WTC11 (cell line): ENCODE results near the gene RPS6KA4.

Experiments used
- ATF3 ChIP-seq: sonication (generic); formaldehyde crosslinking; conservative IDR thresholded peaks from 2 replicates; pipeline ENCODE4 v1.8.1; 2022; ENCODE audit warnings: mild to moderate bottlenecking, missing genetic modification reagents
- CBFB ChIP-seq: sonication (generic); formaldehyde crosslinking; IDR thresholded peaks from 2 replicates; pipeline ENCODE4 v1.8.1; 2022; ENCODE audit warnings: mild to moderate bottlenecking, low read depth, missing genetic modification reagents
- CTCF ChIP-seq: fragments of 200-600 bp; IDR thresholded peaks from 2 replicates; pipeline ENCODE4 v1.8.0; 2022; ENCODE audit warnings: antibody characterized with exemption
- E2F1 ChIP-seq: sonication (generic); formaldehyde crosslinking; IDR thresholded peaks from 2 replicates; pipeline ENCODE4 v1.8.0; 2022; ENCODE audit warnings: mild to moderate bottlenecking, missing genetic modification reagents
- ELF4 ChIP-seq: sonication (generic); formaldehyde crosslinking; IDR thresholded peaks from 2 replicates; pipeline ENCODE4 v1.8.1; 2022; ENCODE audit warnings: low read depth, mild to moderate bottlenecking, moderate library complexity, missing genetic modification reagents
- FOXP4 ChIP-seq: sonication (generic); formaldehyde crosslinking; IDR thresholded peaks from 2 replicates; pipeline ENCODE4 v1.8.0; 2022; ENCODE audit warnings: mild to moderate bottlenecking, missing genetic modification reagents
- NR3C1 ChIP-seq: sonication (generic); formaldehyde crosslinking; conservative IDR thresholded peaks from 2 replicates; pipeline ENCODE4 v1.8.1; 2023; ENCODE audit warnings: low read depth, mild to moderate bottlenecking, missing genetic modification reagents
- RELA ChIP-seq: sonication (generic); formaldehyde crosslinking; IDR thresholded peaks from 2 replicates; pipeline ENCODE4 v1.8.1; 2022; ENCODE audit warnings: missing genetic modification reagents, mild to moderate bottlenecking, borderline replicate concordance
- SMAD4 ChIP-seq: sonication (generic); formaldehyde crosslinking; IDR thresholded peaks from 2 replicates; pipeline ENCODE4 v1.8.0; 2022; ENCODE audit warnings: mild to moderate bottlenecking, missing genetic modification reagents
- TEAD4 ChIP-seq: sonication (generic); formaldehyde crosslinking; IDR thresholded peaks from 2 replicates; pipeline ENCODE4 v1.8.0; 2022; ENCODE audit warnings: mild to moderate bottlenecking, missing genetic modification reagents
- USF1 ChIP-seq: sonication (generic); formaldehyde crosslinking; IDR thresholded peaks from 2 replicates; pipeline ENCODE4 v1.8.0; 2022; ENCODE audit warnings: mild to moderate bottlenecking, missing genetic modification reagents
- USF2 ChIP-seq: sonication (generic); formaldehyde crosslinking; IDR thresholded peaks from 2 replicates; pipeline ENCODE4 v1.8.1; 2023; ENCODE audit warnings: mild to moderate bottlenecking, missing genetic modification reagents, moderate library complexity
- ZNF512 ChIP-seq: sonication (generic); formaldehyde crosslinking; IDR thresholded peaks from 2 replicates; pipeline ENCODE4 v1.8.1; 2022; ENCODE audit warnings: missing genetic modification reagents, borderline replicate concordance

- TF ChIP-seq E2F1 (CRISPR knock-in tag) (0 out of 2 replicates have a peak, but pooled peaks have one; percentile 22), SMAD4 (CRISPR knock-in tag) (no peak), ZNF512 (CRISPR knock-in tag) (no peak), ATF3 (CRISPR knock-in tag) (no peak), ELF4 (no peak), CTCF (no peak), CBFB (CRISPR knock-in tag) (no peak), USF1 (CRISPR knock-in tag) (no peak), RELA (CRISPR knock-in tag) (no peak), USF2 (CRISPR knock-in tag) (no peak), TEAD4 (no peak), NR3C1 (no peak), FOXP4 (peak; percentile 64; the same call in 1 of the 2 replicates)
These were observed 40.8 kb upstream of the RPS6KA4 start, which contains the start of gene PRDX5 for GRCh38 chr11:64317961-64318765.
